HG03103 (cell line): ENCODE results near the gene RPS19.
A peak's percentile ranks its signal among the peaks of the same experiment; 100 is the strongest.

ENCODE experiments used
- ATAC-seq: cut with Tn5 transposase; IDR thresholded peaks from one replicate; pipeline ENCODE4 v1.9.1; 2021; ENCODE audit warnings: low read depth; ENCODE audit not compliant: unreplicated experiment

Gene RPS19

GRCh38 chr19:41877916-41878905 lies 18.2 kb downstream of the RPS19 start:
- no peak for ATAC-seq

GRCh38 chr19:41879080-41879479 lies 19.0 kb downstream of the RPS19 start:
- ATAC-seq: no peak

GRCh38 chr19:41879670-41880328 lies 19.7 kb downstream of the RPS19 start:
- ATAC-seq: no peak

- no peak for ATAC-seq
These were observed 20.3 kb downstream of the RPS19 start for GRCh38 chr19:41880329-41880708.

GRCh38 chr19:41882568-41883462 lies 22.8 kb downstream of the RPS19 start, which contains the start of gene ARHGEF1:
ARHGEF1 (plus strand) TSS chr19:41883184; CDS start chr19:41888083, 4,899 bp downstream.
- ATAC-seq: no peak

- no peak for ATAC-seq
These were observed 23.4 kb downstream of the RPS19 start for GRCh38 chr19:41883463-41883820.

GRCh38 chr19:41883821-41884733 lies 24.0 kb downstream of the RPS19 start:
- peak; percentile 61 for ATAC-seq

- no peak for ATAC-seq
These were observed 27.0 kb downstream of the RPS19 start for GRCh38 chr19:41886761-41887710.

- ATAC-seq: no peak
These were observed 27.8 kb downstream of the RPS19 start for GRCh38 chr19:41887711-41888382.

GRCh38 chr19:41888926-41889325 lies 28.9 kb downstream of the RPS19 start:
- no peak for ATAC-seq

- ATAC-seq: no peak
These were observed 29.8 kb downstream of the RPS19 start for GRCh38 chr19:41889896-41890295.

- ATAC-seq: no peak
These were observed 30.9 kb downstream of the RPS19 start for GRCh38 chr19:41890936-41891335.

- ATAC-seq: no peak
These were observed 32.3 kb downstream of the RPS19 start for GRCh38 chr19:41892173-41892902.

GRCh38 chr19:41893899-41894298 lies 33.8 kb downstream of the RPS19 start:
- no peak for ATAC-seq

- ATAC-seq: no peak
These were observed 34.3 kb downstream of the RPS19 start for GRCh38 chr19:41894350-41894749.

GRCh38 chr19:41895745-41896580 lies 35.9 kb downstream of the RPS19 start:
- no peak for ATAC-seq

GRCh38 chr19:41896581-41896942 lies 36.5 kb downstream of the RPS19 start:
- no peak for ATAC-seq
